ENCODE measurements around the gene INTS3.

Gene INTS3

GRCh38 chr1:153795934-153796785, 68.3 kb downstream of the INTS3 start:
- no peak for DNase-seq (ENCODE audit: low read depth)

DNA sequence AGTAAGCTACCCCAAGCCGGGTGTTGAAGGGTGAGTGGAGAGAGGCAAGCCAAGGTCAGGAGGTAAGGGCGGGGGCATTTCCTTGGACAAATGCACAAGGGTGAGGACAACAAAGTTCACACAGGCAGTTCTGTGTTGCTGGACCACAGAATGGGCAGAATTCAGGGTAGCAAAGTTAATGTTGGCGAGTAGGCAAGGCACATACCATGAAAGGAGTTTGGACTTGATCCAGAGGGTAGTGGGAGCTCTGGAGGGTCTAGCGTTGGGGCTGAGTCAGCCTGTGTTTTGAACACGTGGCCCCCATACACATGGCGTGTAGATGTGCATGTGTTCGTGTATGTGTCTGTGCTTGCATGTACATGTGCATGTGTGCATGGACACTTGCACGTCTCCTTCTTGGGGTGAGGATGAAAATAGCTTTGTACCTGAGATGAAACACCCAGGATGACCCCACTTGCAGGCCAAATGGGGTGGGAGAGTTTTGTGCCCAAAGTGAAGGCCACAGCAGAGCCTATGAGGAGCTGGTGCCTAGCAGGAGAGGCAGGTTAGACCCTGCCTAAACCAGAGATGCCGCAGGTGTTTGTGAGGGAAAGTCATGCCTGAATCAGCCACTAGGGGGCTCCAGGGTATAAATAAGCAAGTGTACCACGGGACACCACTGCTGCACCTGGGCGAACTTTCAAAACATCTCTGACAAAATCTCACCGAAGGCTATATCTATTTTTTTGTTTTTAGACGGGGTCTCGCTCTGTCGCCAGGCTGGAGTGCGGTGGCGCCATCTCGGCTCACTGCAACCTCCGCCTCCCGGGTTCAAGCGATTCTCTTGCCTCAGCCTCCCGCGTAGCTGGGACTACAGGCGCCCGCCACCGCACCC, 69.2 kb downstream of the INTS3 start:
- DNase-seq (ENCODE audit: low read depth) = peak; percentile 69

- DNase-seq (ENCODE audit: low read depth) = no peak
Observed at GRCh38 chr1:153798468-153798780, 70.6 kb downstream of the INTS3 start.

- no peak for DNase-seq (ENCODE audit: low read depth)
Observed at GRCh38 chr1:153799016-153799415, 71.2 kb downstream of the INTS3 start.

DNA sequence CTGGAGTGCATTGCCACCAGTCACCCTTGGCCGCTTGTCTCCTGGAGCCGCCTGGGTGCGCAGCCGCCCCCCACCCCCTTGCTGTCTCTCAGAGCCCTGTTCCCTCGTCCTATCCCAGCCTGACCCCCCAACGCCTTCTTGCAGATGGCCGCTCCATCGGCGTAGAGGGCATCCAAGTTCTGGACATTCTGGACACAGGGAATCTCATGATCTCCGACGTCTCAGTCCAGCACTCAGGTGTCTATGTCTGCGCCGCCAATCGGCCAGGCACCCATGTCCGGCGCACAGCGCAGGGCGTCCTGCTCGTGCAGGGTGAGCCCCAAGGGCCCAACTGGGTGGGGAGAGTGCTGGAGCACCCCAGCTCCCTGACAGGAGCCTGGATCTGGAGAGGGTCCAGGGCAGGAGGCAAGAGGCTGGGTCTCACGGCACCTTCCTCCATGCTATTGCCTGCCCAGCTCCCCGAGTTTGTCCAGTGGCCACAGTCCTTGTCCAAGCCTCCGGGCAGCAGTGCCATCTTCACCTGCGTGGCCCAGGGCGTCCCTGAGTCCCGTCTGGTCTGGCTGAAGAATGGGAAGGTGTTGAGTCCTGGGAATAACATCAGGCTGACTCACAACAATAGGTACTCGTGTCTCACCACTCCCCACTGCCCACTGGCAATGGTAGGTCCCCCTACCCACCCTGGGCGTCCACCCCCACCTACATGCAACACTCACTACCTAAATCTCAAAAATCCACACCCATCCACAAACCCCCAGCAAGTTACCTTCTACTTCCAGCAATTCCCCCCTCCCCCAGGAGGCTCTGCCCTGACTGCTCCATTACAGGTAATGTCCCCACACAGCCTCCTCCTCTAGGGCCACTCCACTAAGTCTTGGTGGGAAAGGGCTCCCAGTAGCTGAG, 72.0 kb downstream of the INTS3 start:
- DNase-seq (ENCODE audit: low read depth) = no peak

DNA sequence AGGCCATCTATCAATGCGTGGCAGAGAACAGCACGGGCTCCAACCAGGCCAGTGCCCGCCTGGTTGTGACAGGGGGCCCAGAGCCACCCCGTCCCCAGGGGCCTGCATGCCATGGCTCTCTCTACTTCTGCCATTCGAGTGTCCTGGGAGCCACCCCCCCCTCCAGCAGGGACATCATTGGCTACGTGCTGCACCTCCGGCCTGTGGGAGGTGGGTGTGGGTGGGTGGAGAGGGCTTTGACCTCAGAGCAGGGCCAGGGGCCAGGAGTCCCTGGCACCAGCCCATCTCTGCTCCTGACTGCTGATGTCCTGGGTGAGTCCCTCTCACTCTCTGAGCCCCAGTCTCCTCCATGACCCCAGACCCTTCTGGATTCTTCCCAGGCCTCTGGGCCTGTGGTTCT, 72.7 kb downstream of the INTS3 start:
- no peak for DNase-seq (ENCODE audit: low read depth)

- DNase-seq (ENCODE audit: low read depth) = no peak
Observed at GRCh38 chr1:153801028-153801625, 73.3 kb downstream of the INTS3 start.

DNA sequence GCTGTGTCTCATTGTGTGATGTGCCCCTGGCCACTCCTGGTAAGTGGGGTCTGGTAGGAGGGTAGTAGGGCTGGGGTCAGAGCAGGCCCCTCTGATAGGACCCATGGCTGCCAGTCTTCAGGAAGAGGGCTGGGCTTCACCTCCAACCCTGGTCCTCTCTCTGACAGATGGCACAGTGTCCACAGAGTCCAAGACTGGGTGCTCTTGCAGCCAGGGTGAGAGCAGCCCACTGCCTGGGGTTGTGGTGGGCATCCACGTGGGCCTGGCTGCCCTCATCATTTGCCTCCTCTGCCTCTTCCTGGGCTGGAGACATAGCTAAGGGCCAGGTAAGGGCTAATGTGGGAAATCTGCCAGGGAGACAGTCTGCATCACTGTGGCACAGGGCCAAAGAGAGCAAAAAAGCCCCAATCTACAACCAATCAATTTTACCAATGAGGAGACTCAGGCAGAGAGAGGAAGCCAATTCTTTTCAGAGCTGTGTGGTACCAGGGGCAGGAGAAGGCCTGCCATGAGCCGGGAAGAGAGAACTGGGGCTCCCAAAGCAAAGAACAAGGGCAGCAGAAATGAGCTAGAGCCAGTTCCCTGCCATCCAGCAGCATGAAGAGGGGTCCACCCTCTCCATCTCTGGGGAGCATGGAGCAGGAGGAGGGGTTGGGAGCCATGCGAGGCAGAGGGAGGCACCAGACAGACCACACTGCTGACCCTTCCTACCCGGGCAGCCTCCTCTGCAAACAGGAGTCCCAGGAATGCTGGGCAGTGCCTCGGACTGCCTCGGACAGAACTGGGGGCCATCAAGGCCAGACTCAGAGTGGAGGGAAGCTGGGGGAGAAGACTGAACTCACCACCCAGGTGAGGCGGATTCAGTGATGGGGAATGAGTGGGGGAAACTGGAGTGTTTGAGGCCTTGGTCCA, 74.2 kb downstream of the INTS3 start:
- no peak for DNase-seq (ENCODE audit: low read depth)

- no peak for DNase-seq (ENCODE audit: low read depth)
Observed at GRCh38 chr1:153803470-153804056, 75.7 kb downstream of the INTS3 start.

GRCh38 chr1:153804112-153804511, 76.3 kb downstream of the INTS3 start:
- DNase-seq (ENCODE audit: low read depth) = no peak

DNA sequence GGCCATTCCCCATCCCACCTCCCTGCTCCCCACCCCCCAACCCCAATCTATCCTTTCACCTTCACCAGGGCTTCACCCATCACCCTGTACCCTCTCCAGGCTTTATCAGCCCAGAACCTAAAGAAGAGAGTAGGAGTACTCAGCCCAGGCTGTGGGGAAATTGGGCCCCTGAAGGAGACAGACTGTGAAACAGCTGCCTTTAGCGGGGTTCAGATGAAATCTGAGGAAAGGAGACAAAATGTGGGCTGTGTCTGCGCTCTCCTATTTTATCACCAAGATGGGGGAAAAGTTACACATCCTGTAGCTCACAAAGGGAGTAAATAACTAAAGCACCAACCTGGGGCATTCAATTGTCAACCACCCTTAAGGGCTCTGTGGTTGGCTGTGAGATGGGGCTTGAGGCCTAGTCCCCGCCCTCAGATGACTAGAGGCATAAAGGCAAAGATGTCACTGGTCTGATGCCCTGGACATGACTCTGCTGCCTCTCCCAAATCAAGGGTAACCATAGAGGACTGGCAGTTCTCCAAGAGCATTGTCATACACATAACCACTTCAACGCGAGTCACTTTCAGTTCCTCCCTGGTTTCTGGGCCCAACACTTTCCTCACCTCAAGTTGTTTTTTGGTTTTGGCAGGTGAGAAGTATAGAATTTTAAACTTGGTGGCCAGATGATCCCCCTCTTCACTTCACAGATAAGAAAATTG, 77.3 kb downstream of the INTS3 start:
- peak; percentile 35 for DNase-seq (ENCODE audit: low read depth)

- no peak for DNase-seq (ENCODE audit: low read depth)
Observed at GRCh38 chr1:153805886-153806719, 78.3 kb downstream of the INTS3 start.

GRCh38 chr1:153816283-153816889, 88.5 kb downstream of the INTS3 start:
- DNase-seq (ENCODE audit: low read depth) = no peak

DNA sequence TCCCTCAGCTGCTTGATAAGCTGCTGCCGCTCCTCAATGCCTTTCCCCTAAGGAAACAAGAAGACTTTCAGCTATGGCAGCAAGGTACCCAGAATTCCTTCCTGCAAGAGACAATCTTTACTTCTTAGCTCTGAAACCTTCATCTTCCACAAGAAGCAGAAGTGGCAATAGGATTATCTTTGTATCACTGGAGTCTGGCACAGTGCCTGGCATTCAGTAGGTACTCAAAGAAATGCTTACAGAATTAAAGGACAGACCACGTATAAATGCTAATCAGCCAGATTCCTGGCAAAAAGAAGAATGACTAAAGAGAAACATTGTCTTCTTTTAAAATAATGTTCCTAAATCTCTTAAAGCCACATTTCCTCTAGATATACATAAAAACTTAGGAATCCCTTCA, 91.0 kb downstream of the INTS3 start:
- no peak for DNase-seq (ENCODE audit: low read depth)

Measured in activated T-helper 9 cell treated with anti-CD3 and anti-CD28 coated beads, Interleukin-2, amount 50 U/mL, for 16 hours (primary cell).